Coronary artery (tissue), 2 donors: ENCODE measurements around the gene PPARA.
A peak's percentile ranks its signal among the peaks of the same experiment; 100 is the strongest.

Source experiments
- DNase-seq: peaks from one replicate; pipeline ENCODE4 v3.0.0-alpha.2; 2017; ENCODE audit warnings: low spot score
- H3K27ac ChIP-seq, 2 donors: fragments of 200-600 bp; sonication (generic); one replicate each; pipeline ENCODE4 v1.5.1; 2016 to 2019
- H3K4me3 ChIP-seq: fragments of 200-600 bp; sonication (generic); 2 replicates; pipeline ENCODE4 v1.5.1; 2016; ENCODE audit warnings: mild to moderate bottlenecking, moderate library complexity
- TF ChIP-seq, protein P1 (sequence below): fragments of 200-600 bp; sonication (generic); IDR thresholded peaks from one replicate; pipeline ENCODE4 v1.5.1; 2019; ENCODE audit warnings: antibody characterized with exemption

The PPARA gene

GRCh38 chr22:46150655-46151477 lies 540 bp downstream of the PPARA start:
- peak overlapping the region; percentile 87 to 96 for H3K27ac ChIP-seq
- TF ChIP-seq, protein P1, sequence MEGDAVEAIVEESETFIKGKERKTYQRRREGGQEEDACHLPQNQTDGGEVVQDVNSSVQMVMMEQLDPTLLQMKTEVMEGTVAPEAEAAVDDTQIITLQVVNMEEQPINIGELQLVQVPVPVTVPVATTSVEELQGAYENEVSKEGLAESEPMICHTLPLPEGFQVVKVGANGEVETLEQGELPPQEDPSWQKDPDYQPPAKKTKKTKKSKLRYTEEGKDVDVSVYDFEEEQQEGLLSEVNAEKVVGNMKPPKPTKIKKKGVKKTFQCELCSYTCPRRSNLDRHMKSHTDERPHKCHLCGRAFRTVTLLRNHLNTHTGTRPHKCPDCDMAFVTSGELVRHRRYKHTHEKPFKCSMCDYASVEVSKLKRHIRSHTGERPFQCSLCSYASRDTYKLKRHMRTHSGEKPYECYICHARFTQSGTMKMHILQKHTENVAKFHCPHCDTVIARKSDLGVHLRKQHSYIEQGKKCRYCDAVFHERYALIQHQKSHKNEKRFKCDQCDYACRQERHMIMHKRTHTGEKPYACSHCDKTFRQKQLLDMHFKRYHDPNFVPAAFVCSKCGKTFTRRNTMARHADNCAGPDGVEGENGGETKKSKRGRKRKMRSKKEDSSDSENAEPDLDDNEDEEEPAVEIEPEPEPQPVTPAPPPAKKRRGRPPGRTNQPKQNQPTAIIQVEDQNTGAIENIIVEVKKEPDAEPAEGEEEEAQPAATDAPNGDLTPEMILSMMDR = no peak
- H3K4me3 ChIP-seq = peak overlapping the region; percentile 96
- DNase-seq = no peak

GRCh38 chr22:46153930-46154329 lies 3.6 kb downstream of the PPARA start:
- Histone ChIP-seq H3K4me3 (no peak overlapping the region), H3K27ac (no peak overlapping the region)
- TF ChIP-seq, protein P1 = no peak
- no peak for DNase-seq

DNA sequence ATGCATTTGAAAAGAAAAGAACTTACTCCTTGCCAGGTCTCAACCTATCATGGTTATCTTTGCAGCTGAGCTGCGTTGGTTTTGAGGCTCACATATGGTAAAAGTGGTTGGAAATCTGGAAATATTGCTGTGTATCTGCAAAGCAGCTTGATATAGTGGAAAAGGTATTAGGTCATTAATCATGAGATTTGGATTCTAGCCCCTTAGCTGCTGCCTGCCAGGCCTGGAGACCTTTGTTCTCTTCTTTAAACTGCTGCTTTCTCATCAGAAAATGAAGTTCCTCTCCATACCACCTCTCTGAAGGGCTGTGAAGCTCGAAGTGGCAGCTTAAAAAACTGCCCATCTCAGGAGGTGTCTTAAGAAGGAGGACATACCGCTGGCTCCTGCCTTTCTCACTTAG lies 5.7 kb downstream of the PPARA start:
- Histone ChIP-seq H3K4me3 (no peak overlapping the region), H3K27ac (no peak overlapping the region)
- TF ChIP-seq, protein P1 = no peak
- no peak for DNase-seq

DNA sequence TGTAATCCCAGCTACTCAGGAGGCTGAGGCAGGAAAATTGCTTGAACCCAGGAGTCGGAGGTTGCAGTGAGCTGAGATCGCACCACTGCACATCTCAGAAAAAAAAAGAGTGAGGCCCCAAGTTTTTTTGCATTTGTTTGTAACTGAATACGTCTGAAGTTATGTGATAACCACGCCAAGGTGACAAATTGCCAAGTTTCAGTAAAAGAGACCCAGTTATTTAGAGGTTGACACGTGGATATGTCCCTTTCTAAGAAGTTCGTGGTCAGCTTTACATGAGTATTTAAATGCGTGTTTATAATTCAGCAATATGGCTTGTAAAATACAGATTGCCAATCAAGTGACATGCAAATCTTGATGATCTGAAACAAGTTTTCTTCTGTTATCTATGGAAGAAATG lies 8.0 kb downstream of the PPARA start:
- no peak overlapping the region for H3K4me3 ChIP-seq
- DNase-seq = no peak
- no peak overlapping the region for H3K27ac ChIP-seq
- TF ChIP-seq, protein P1 = no peak

DNA sequence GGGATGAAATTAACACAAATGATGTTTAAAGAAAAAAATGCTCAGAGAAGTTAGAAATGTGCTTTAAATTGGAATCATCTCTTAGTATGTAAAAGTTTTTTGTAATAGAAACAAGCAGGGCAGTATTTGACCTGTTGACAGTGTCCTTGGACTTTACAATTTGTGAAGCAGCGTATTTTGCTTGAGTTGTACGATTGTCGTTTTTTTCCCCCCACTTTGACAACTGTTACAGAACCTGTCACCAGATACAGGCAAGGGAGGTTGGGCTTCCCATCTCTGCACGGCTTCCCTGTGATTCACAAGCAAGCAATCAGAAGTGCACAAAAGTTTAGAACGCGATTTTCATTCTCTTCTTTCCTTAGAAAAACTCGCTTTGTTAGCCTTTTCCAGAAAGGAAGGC lies 8.9 kb downstream of the PPARA start:
- H3K27ac ChIP-seq = no peak overlapping the region
- no peak overlapping the region for H3K4me3 ChIP-seq
- DNase-seq = no peak
- TF ChIP-seq, protein P1 = no peak

GRCh38 chr22:46159777-46160176 lies 9.5 kb downstream of the PPARA start:
- no peak overlapping the region for H3K27ac ChIP-seq
- TF ChIP-seq, protein P1 = no peak
- no peak overlapping the region for H3K4me3 ChIP-seq
- DNase-seq = no peak

DNA sequence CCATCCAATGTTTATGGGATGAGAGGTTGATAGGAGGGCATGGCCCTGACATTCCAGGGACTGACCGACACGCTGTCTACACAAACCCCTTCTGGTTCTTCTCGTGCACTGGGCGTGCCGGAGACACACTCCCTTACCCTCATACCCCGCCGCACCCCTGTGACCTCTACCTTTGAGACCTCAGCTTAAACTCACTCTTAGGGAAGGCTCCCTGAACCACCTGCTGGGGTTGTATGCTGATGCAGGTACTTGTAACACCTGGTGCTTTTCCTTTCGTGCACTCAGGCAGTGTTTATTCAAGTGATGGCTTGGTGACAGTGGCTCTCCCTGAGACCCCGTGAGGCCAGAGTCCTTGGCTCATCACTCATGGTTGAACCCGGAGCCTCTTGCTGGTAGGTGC lies 12.0 kb downstream of the PPARA start:
- H3K27ac ChIP-seq = no peak overlapping the region
- TF ChIP-seq, protein P1 = no peak
- DNase-seq = no peak
- H3K4me3 ChIP-seq = no peak overlapping the region
